Activated naive CD8-positive, alpha-beta T cell treated with anti-CD3 and anti-CD28 coated beads for 36 hours (primary cell): ENCODE measurements around the gene KRT35. TPM values are rescaled to one million over a fixed set of nuclear protein-coding genes. Genes with fewer than 3 reads are reported as not detected.

ENCODE experiments used
- DNase-seq: peaks from one replicate; pipeline ENCODE4 v3.0.0; 2021
- H3K27ac Mint-ChIP-seq: one replicate; pipeline ENCODE4 v1.8.0; 2022; ENCODE audit warnings: mild to moderate bottlenecking, moderate library complexity, mixed read lengths
- H3K27me3 Mint-ChIP-seq: one replicate; pipeline ENCODE4 v1.8.0; 2022; ENCODE audit warnings: mild to moderate bottlenecking, mixed read lengths
- H3K36me3 Mint-ChIP-seq: one replicate; pipeline ENCODE4 v1.8.0; 2021; ENCODE audit warnings: mild to moderate bottlenecking, mixed read lengths
- H3K4me1 Mint-ChIP-seq: one replicate; pipeline ENCODE4 v1.8.0; 2021; ENCODE audit warnings: mixed read lengths
- H3K4me3 Mint-ChIP-seq: one replicate; pipeline ENCODE4 v1.8.0; 2022; ENCODE audit warnings: mild to moderate bottlenecking, moderate library complexity, mixed read lengths
- H3K9me3 Mint-ChIP-seq: one replicate; pipeline ENCODE4 v1.8.0; 2022; ENCODE audit warnings: mixed read lengths
- total RNA-seq, 2 experiments: library from RNA; stranded (reverse); gene quantifications; one replicate each; pipeline ENCODE4 v1.2.3, GENCODE V29; 2021

Gene KRT35
- total RNA-seq, 2 experiments from 2014 or later: not detected

DNA sequence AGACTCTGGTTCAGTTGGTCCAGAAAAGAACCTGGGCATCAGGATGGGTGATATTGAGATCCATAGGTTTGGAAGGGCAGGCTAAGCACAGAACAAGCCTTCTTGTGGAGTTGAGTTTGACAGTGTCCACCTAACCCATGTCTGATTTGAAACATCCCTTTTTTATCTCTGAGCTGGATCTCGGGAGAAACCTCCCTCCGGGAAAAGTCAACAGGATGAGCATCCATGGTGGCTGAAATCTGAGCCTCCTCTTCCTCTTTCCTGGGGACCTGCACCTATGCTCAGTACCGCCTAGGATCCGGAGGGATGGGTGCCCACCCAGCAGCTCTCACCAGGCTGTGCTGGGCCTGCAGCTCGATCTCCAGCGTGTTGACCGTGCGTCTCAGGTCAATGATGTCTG is 17.2 kb downstream of the KRT35 start:
- Mint-ChIP-seq H3K9me3 (no peaks in the 10 kb centered on the region), H3K36me3 (no peaks in the 10 kb centered on the region), H3K4me1 (no peaks in the 10 kb centered on the region), H3K27me3 (no peaks in the 10 kb centered on the region), H3K4me3 (no peak overlapping the region), H3K27ac (no peak overlapping the region)
- no peak for DNase-seq

DNA sequence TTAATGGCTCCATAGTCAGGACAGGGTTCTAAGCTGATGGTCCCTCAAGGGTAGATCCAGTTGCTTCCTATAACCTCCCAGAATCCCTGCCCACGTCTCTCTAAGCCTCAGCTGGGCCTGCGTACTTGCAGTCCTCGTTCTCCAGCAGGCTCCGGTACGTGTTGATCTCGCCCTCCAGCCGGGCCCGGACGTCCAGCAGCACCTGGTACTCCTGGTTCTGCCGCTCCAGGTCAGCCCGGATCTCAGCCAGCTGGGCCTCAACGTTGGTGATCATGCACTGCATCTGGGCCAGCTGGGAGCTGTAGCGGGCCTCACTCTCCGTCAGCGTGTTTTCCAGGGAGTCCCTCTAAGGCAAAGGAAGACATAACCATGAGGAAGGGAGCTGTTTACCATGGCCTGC is 18.2 kb downstream of the KRT35 start:
- Mint-ChIP-seq H3K4me3 (no peak overlapping the region), H3K9me3 (no peaks in the 10 kb centered on the region)

DNA sequence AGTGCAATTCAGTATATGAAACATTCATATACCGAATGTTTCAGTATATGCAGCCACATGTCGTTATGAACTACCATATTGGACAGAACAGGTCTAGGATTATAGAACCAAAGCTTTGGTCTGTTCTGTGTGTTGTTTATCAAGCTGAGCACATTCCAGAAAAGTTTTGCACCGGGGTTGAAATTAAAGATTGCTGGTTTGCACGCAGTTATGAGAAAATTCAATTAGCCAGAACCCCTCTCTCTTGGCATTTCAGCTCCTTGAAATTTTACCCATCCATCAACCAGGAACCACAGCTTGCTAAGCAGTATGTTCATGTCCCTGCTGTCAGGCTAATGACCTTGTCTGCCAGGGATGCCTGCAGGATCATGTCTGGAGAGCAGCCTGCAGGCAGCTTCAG is 23.3 kb downstream of the KRT35 start:
- DNase-seq: no peak
- H3K36me3 Mint-ChIP-seq: no peaks in the 10 kb centered on the region
- no peaks in the 10 kb centered on the region for H3K9me3 Mint-ChIP-seq
- no peak overlapping the region for H3K4me3 Mint-ChIP-seq
- no peak overlapping the region for H3K27ac Mint-ChIP-seq
- no peaks in the 10 kb centered on the region for H3K27me3 Mint-ChIP-seq
- H3K4me1 Mint-ChIP-seq: no peaks in the 10 kb centered on the region

More for the DNA sequence above, 18.2 kb downstream of the KRT35 start:
- Mint-ChIP-seq H3K27ac (no peak overlapping the region), H3K27me3 (no peaks in the 10 kb centered on the region), H3K36me3 (no peaks in the 10 kb centered on the region), H3K4me1 (no peaks in the 10 kb centered on the region)
- no peak for DNase-seq

DNA sequence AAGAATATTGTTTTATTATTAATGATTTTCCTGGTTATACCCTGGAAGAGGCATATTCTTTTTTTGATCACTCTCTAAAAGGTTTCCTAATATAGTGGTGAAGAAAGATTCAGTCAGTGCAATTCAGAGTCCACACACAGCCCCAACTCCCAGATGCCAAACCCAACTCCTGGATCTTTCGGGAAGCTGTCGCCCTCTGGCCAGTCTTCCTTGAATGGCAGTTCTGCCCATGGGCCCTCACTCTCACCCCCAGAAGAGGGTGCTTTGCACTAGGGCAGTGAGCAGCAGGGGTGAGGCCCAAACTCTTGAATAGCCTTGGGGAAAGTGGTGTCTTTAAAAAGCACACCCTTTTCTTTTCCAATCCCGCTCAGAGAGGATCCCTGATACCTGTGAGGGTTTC is 24.7 kb downstream of the KRT35 start:
- Mint-ChIP-seq H3K4me3 (no peak overlapping the region), H3K4me1 (no peaks in the 10 kb centered on the region), H3K27me3 (no peaks in the 10 kb centered on the region), H3K27ac (no peak overlapping the region), H3K9me3 (no peaks in the 10 kb centered on the region), H3K36me3 (no peaks in the 10 kb centered on the region)
- DNase-seq: no peak

DNA sequence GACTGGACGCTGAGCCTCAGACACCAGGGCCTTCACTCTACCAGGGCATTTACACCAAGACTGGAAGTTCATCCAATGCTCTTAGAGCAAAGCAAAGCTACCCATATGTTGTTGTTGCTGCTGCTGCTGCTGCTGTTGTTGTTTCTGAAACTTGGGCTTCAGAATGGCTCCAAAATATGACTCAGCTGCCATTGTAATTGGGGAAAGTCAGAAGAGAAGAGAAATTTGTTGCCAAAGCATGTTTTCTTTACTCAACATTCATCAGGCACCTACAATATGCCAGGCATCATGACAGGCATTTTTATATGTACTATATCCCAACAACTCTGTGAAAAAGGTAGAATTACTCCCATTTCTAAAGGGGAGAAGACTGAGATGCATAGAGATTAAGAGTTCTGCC is 25.7 kb downstream of the KRT35 start:
- no peaks in the 10 kb centered on the region for H3K4me1 Mint-ChIP-seq
- DNase-seq: no peak
- no peaks in the 10 kb centered on the region for H3K9me3 Mint-ChIP-seq
- no peaks in the 10 kb centered on the region for H3K27me3 Mint-ChIP-seq
- no peak overlapping the region for H3K27ac Mint-ChIP-seq
- no peaks in the 10 kb centered on the region for H3K36me3 Mint-ChIP-seq
- no peak overlapping the region for H3K4me3 Mint-ChIP-seq

DNA sequence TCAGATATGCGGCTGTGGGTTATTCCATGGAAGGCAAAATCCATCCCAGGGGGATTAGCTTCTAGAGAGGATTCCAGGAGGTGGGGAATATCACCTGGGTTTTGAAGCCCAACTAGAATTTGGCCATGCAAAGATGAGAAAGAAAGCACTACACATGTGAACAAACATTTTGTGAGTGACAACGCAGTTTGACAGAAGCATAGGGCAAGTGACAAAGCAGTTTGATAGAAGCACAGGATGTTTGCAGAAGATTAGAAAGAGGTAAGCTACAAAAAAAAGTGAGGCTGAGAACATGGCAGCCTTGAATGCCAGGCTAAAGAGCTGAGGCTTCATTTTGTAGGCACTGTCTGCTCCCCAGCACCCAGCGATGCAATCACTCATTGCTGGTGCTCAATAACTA is 27.9 kb downstream of the KRT35 start:
- H3K4me1 Mint-ChIP-seq: no peaks in the 10 kb centered on the region
- DNase-seq: no peak
- no peaks in the 10 kb centered on the region for H3K27me3 Mint-ChIP-seq
- no peak overlapping the region for H3K4me3 Mint-ChIP-seq
- no peaks in the 10 kb centered on the region for H3K9me3 Mint-ChIP-seq
- H3K36me3 Mint-ChIP-seq: no peaks in the 10 kb centered on the region
- H3K27ac Mint-ChIP-seq: no peak overlapping the region

DNA sequence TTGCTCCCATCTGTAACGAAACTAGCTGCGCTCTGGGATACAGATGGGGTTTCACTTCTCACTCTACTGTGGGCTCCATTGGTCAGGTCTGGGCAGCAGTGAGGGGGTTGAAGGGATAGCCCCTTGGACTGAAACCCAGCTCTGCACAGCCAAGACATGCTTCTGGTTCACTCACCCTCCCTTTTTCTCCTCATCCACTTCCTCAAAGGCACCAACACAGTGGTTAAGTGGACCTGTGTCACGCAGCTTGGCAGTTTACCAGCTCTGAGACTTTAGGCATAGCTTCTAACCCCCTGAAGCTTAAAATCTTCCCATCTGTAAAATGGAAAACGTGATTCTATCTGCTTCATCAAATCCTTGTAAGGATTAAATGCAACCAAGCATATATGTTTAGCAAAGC is 28.7 kb downstream of the KRT35 start:
- H3K4me3 Mint-ChIP-seq: no peak overlapping the region
- H3K9me3 Mint-ChIP-seq: no peaks in the 10 kb centered on the region
- H3K4me1 Mint-ChIP-seq: no peaks in the 10 kb centered on the region
- H3K36me3 Mint-ChIP-seq: no peaks in the 10 kb centered on the region
- H3K27me3 Mint-ChIP-seq: no peaks in the 10 kb centered on the region
- H3K27ac Mint-ChIP-seq: no peak overlapping the region
- DNase-seq: no peak

DNA sequence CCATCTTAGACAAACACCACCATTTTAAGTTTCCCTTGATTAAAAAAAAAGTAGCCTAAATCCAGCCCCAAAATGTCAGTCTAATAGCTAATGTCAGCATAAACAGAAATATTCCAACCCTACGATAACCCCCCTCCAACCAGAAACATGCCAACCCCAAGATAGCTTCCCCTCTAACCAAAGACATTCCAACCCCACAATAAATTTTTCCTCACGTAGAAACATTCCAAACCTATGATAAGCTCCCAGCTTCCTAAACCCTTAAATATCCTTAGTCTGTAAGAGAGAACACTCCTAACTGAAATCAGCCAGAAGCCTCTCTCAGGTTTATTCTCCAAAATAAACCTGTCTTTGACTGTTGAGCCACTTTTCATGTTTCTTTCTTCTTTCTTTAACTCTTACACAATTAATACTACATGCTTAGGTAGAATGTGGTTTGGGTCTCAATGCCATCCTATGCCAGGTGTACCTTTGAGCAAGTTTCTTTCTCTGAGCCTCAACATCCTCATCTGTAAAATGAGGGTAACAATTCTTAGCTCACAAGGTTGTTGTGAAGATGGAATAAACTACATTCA is 29.7 kb downstream of the KRT35 start:
- H3K4me1 Mint-ChIP-seq: no peaks in the 10 kb centered on the region
- H3K27me3 Mint-ChIP-seq: no peaks in the 10 kb centered on the region
- H3K4me3 Mint-ChIP-seq: no peak overlapping the region
- H3K9me3 Mint-ChIP-seq: no peaks in the 10 kb centered on the region
- DNase-seq: no peak
- no peak overlapping the region for H3K27ac Mint-ChIP-seq
- H3K36me3 Mint-ChIP-seq: no peaks in the 10 kb centered on the region

DNA sequence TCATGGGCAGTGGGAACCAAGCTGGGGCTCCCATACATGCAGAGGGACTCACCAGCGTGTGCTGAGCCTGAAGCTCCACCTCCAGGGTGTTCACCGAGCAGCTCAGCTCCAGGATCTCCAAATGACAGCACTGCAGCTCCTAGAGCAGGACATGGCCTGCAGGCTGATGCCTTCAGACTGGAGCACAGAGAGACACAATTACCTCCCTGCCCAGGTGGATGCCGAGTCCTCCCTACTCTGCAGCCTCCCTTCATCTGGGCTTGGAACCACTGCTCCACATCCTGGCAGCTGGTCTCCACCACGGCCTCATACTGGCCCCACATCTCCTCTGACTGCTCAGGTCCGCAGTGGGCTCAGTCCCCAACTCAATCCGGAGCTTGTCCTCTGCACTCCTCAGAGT is 31.9 kb downstream of the KRT35 start:
- H3K27ac Mint-ChIP-seq: no peak overlapping the region
- no peaks in the 10 kb centered on the region for H3K36me3 Mint-ChIP-seq
- DNase-seq: no peak
- H3K4me1 Mint-ChIP-seq: no peaks in the 10 kb centered on the region
- peaks cover 4% of the 10 kb centered on the region for H3K27me3 Mint-ChIP-seq
- no peaks in the 10 kb centered on the region for H3K9me3 Mint-ChIP-seq
- H3K4me3 Mint-ChIP-seq: no peak overlapping the region

DNA sequence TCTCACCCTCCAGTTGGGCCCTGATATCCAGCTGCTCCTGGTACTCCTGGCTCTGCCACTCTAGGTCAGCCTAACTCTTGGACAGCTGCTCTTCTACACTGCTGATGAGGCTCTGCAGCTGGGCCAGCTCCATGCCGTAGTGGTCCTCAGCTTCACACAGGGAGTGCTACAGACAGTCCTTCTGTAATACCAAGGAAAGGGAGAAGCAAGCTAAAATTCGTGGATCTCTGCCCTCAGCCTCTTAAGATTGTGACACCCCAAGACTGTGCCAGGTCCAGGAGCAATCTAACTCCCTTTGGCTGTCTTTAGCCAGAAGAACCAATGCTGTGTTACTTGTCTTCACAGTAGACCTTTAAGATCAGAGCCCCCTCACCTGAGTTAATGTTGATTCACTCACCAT is 32.4 kb downstream of the KRT35 start:
- DNase-seq: no peak
- H3K27ac Mint-ChIP-seq: no peak overlapping the region
- H3K27me3 Mint-ChIP-seq: peaks cover 4% of the 10 kb centered on the region
- H3K9me3 Mint-ChIP-seq: no peaks in the 10 kb centered on the region
- H3K4me1 Mint-ChIP-seq: no peaks in the 10 kb centered on the region
- no peaks in the 10 kb centered on the region for H3K36me3 Mint-ChIP-seq
- H3K4me3 Mint-ChIP-seq: no peak overlapping the region

DNA sequence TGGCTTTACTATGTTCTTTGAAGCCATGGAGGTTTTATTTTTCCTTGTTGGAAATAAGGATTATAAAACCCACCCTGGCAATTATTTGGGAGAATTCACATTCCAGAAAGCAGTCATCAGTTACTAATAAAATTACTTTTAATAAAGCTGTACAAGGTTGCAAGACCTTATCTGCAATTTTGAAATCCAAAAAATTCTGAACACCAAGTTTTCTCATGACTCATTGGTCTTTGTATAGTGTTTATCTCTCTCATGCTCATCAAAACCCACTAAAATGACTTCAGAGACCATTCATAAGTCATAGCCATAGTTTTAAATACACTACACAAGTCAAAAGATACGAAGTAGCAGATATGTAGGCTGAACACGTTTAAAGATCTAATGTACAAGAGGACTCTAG is 34.1 kb downstream of the KRT35 start:
- peaks cover 4% of the 10 kb centered on the region for H3K27me3 Mint-ChIP-seq
- no peaks in the 10 kb centered on the region for H3K4me1 Mint-ChIP-seq
- no peak overlapping the region for H3K27ac Mint-ChIP-seq
- no peak for DNase-seq
- no peak overlapping the region for H3K4me3 Mint-ChIP-seq
- no peaks in the 10 kb centered on the region for H3K36me3 Mint-ChIP-seq
- no peaks in the 10 kb centered on the region for H3K9me3 Mint-ChIP-seq

DNA sequence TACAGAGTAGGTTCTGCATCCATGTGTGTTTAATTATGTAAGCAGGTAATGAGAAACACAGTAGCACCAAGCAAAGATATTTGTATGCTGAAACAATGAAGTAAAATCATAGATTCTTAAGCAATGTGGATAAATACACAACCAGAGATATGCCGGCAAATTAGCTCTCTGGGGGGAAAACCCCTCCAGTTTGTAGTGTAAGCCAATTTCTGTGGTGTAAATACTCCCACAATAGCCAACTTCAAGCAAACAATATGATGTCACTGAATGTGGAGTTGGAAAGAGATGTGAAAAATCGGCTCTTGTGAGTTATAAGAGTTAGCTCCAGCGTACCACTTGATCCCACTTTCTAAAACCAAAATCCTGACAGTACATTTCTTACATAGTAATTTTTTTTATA is 36.3 kb downstream of the KRT35 start:
- no peaks in the 10 kb centered on the region for H3K36me3 Mint-ChIP-seq
- no peaks in the 10 kb centered on the region for H3K4me1 Mint-ChIP-seq
- H3K27ac Mint-ChIP-seq: no peak overlapping the region
- H3K9me3 Mint-ChIP-seq: no peaks in the 10 kb centered on the region
- no peak overlapping the region for H3K4me3 Mint-ChIP-seq
- no peak for DNase-seq
- H3K27me3 Mint-ChIP-seq: peaks cover 4% of the 10 kb centered on the region

DNA sequence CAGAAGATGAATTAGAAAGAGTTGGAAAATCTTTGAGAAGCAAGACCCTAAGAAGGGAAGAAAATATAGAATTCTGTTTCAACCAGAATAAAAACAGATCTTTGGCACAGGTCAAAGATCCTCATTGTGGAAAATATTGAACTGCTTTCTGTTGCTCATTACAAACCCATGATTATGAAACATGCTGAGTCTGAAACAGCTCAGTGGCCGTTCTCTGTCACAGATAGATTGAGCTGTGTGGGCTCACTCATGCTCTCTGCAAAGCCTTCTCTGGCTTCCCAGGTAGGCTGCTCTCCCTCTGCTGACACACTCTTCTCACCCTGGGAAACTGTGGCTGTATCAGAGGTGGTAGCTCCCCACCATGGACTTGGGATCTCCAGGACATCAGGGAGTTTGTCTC is 36.8 kb downstream of the KRT35 start:
- Mint-ChIP-seq H3K27ac (no peak overlapping the region), H3K9me3 (no peaks in the 10 kb centered on the region), H3K27me3 (peaks cover 4% of the 10 kb centered on the region), H3K4me3 (no peak overlapping the region), H3K36me3 (no peaks in the 10 kb centered on the region), H3K4me1 (no peaks in the 10 kb centered on the region)
- no peak for DNase-seq

DNA sequence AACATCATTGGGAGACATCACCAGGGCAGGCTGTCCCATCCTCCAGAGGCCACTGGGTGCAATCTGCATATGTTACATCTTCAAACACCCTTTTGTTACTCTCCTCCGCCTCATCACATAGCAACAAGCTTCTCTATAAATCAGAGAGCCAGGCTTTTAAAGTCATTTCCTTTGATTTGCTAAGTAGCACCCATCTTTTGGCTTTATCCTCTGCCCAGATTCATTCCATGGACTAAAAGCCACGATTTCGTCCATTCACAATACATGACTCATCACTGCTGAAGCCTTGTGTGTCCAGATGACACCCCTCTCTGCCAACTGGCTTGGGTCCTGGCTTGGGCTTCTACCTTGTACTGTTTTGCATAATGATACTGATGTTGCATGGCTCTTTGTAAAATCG is 38.2 kb downstream of the KRT35 start:
- H3K27me3 Mint-ChIP-seq: peaks cover 4% of the 10 kb centered on the region
- no peak for DNase-seq
- H3K27ac Mint-ChIP-seq: no peak overlapping the region
- no peaks in the 10 kb centered on the region for H3K4me1 Mint-ChIP-seq
- no peaks in the 10 kb centered on the region for H3K9me3 Mint-ChIP-seq
- H3K36me3 Mint-ChIP-seq: no peaks in the 10 kb centered on the region
- no peak overlapping the region for H3K4me3 Mint-ChIP-seq

DNA sequence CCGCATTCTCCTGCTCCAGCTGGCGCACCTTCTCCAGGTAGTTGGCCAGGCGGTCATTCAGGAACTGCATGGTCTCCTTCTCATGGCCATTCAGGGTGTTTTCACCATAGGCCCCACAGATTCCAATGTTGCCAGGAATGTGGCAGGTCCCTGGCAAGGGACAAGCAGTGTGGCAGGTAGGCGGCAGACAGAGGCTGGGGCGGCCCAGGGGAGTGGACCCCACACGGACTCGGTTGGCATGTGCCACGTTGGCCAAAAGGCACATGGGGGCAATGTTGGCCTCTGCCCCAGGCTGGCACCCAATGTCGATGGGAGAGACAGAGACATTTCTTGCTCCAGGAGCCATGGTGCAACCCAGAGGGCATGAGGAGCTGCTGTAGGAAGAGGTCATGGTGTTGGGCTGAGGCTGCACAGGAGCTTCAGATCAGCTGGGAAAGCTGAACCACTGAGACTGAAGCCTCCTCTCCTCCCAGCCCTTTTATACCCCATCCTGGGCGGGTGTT is 40.4 kb downstream of the KRT35 start, which contains the start of gene KRT38:
KRT38 (minus strand) TSS at position 453 of the 503 bp plus-strand sequence; CDS start at position 391, 62 bp downstream.
- Mint-ChIP-seq H3K9me3 (no peaks in the 10 kb centered on the region), H3K4me3 (no peak within 1 kb of the TSS), H3K27ac (no peak within 1 kb of the TSS), H3K36me3 (no peaks in the 10 kb centered on the region), H3K27me3 (peaks cover 4% of the 10 kb centered on the region), H3K4me1 (no peaks in the 10 kb centered on the region)
- no peak for DNase-seq

DNA sequence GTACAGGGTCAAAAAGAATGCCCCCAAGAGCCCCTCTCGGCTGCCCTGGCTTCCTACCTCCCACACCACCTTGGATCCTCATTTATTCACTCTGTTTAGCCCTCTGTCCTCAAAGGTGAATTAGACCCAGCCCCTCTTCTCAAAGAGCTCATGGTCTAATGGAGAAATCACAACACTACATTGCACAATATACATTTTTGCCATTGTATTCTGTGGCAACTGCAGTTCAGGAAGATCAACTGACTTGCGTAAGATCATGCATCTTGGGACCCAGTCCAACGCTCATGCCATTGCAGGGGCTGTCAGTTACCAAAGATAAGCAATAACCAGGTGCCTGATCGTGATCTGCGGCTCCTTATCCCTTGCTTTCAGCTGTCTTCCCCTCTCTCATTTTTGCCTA is 41.6 kb downstream of the KRT35 start:
- Mint-ChIP-seq H3K4me3 (no peak overlapping the region), H3K27me3 (peaks cover 2% of the 10 kb centered on the region), H3K27ac (no peak overlapping the region), H3K9me3 (no peaks in the 10 kb centered on the region), H3K4me1 (no peaks in the 10 kb centered on the region), H3K36me3 (no peaks in the 10 kb centered on the region)
- DNase-seq: no peak
